MM.1S (cell line): ENCODE measurements around the gene CYBRD1.

Source experiments
- DNase-seq: peaks from one replicate; pipeline ENCODE4 v3.0.0-alpha.2; 2015
- H2AFZ ChIP-seq: fragments of 300-600 bp; sonication (generic); 2 replicates; pipeline ENCODE4 v1.6.0; 2016; ENCODE audit warnings: antibody characterized with exemption, low read length
- H3F3A ChIP-seq: fragments of 300-600 bp; sonication (generic); 2 replicates; pipeline ENCODE4 v1.6.1; 2016; ENCODE audit warnings: mild to moderate bottlenecking, antibody characterized with exemption, low read length, moderate library complexity, mixed read lengths; ENCODE audit not compliant: insufficient read depth
- H3K27ac ChIP-seq: fragments of 300-600 bp; sonication (generic); 2 replicates; pipeline ENCODE4 v1.5.1; 2016; ENCODE audit warnings: mild to moderate bottlenecking, low read length
- H3K27me3 ChIP-seq: fragments of 300-600 bp; sonication (generic); replicated peaks from 2 replicates; pipeline ENCODE4 v1.6.0; 2016; ENCODE audit warnings: low read length; ENCODE audit not compliant: insufficient read depth
- H3K36me3 ChIP-seq: fragments of 300-600 bp; sonication (generic); replicated peaks from 2 replicates; pipeline ENCODE4 v1.6.1; 2016; ENCODE audit warnings: mild to moderate bottlenecking, low read length, mixed read lengths; ENCODE audit not compliant: insufficient read depth
- H3K4me1 ChIP-seq: fragments of 300-600 bp; sonication (generic); 2 replicates; pipeline ENCODE4 v1.6.1; 2016; ENCODE audit warnings: low read length, mixed read lengths
- H3K4me2 ChIP-seq: fragments of 300-600 bp; sonication (generic); 2 replicates; pipeline ENCODE4 v1.6.0; 2016; ENCODE audit warnings: low read depth, low read length
- H3K4me3 ChIP-seq: fragments of 300-600 bp; sonication (generic); 2 replicates; pipeline ENCODE4 v1.5.1; 2016; ENCODE audit warnings: low read length, mixed read lengths
- H3K79me2 ChIP-seq: fragments of 300-600 bp; sonication (generic); 2 replicates; pipeline ENCODE4 v1.6.1; 2016; ENCODE audit warnings: mixed run types, low read length, mixed read lengths
- H3K9ac ChIP-seq: fragments of 300-600 bp; sonication (generic); 2 replicates; pipeline ENCODE4 v1.6.1; 2016; ENCODE audit warnings: low read length, mixed read lengths
- H3K9me2 ChIP-seq: fragments of 300-600 bp; sonication (generic); replicated peaks from 2 replicates; pipeline ENCODE4 v1.6.1; 2016; ENCODE audit warnings: mild to moderate bottlenecking, low read length, mixed read lengths; ENCODE audit not compliant: insufficient read depth
- H3K9me3 ChIP-seq: fragments of 300-600 bp; sonication (generic); replicated peaks from 2 replicates; pipeline ENCODE4 v1.6.1; 2016; ENCODE audit warnings: mild to moderate bottlenecking, low read length, mixed read lengths; ENCODE audit not compliant: insufficient read depth
- H4K20me1 ChIP-seq: fragments of 300-600 bp; sonication (generic); 2 replicates; pipeline ENCODE4 v1.6.1; 2016; ENCODE audit warnings: mild to moderate bottlenecking, low read length, moderate library complexity, mixed read lengths; ENCODE audit not compliant: insufficient read depth
- EZH2 ChIP-seq: fragments of 300-600 bp; sonication (generic); optimal IDR thresholded peaks from 2 replicates; pipeline ENCODE3; 2017; ENCODE audit warnings: low read depth, mild to moderate bottlenecking, antibody characterized with exemption, low read length, mixed read lengths
- EZH2phosphoT487 ChIP-seq: fragments of 300-600 bp; sonication (generic); IDR thresholded peaks from 2 replicates; pipeline ENCODE4 v1.6.1; 2018; ENCODE audit warnings: antibody characterized with exemption, low read length
- TF ChIP-seq, protein P1 (sequence below): fragments of 300-600 bp; sonication (generic); IDR thresholded peaks from 2 replicates; pipeline ENCODE4 v1.5.1; 2016; ENCODE audit warnings: antibody characterized with exemption, low read length, mixed read lengths

The CYBRD1 gene

DNA sequence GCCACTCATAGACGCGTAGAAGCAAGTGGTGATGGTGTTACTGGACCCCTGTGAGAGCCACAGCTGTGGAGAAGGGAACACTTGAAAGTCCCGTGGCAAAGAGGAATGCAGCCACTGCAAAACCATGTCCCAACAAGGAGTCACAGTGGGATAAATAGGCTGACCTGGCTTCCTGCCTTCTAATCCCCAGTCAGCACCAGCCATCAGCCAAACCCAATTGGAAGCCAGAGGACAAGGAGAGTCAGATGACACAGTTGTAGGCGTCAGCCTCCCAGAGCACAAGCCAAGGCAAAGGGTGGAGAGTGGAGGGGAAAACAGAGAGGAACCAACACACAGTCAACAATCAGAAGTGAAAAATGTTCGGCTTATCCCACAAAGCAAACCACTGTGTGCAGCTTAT is 5.5 kb upstream of the CYBRD1 start:
- H3F3A ChIP-seq: peaks cover 6% of the 10 kb centered on the region; the same call in 1 of the 2 replicates
- H2AFZ ChIP-seq: no peak overlapping the region
- no peaks in the 10 kb centered on the region for H3K79me2 ChIP-seq
- no peak overlapping the region for H3K27ac ChIP-seq
- no peaks in the 10 kb centered on the region for H4K20me1 ChIP-seq
- H3K4me3 ChIP-seq: no peak overlapping the region
- no peaks in the 10 kb centered on the region for H3K36me3 ChIP-seq
- TF ChIP-seq, protein P1, sequence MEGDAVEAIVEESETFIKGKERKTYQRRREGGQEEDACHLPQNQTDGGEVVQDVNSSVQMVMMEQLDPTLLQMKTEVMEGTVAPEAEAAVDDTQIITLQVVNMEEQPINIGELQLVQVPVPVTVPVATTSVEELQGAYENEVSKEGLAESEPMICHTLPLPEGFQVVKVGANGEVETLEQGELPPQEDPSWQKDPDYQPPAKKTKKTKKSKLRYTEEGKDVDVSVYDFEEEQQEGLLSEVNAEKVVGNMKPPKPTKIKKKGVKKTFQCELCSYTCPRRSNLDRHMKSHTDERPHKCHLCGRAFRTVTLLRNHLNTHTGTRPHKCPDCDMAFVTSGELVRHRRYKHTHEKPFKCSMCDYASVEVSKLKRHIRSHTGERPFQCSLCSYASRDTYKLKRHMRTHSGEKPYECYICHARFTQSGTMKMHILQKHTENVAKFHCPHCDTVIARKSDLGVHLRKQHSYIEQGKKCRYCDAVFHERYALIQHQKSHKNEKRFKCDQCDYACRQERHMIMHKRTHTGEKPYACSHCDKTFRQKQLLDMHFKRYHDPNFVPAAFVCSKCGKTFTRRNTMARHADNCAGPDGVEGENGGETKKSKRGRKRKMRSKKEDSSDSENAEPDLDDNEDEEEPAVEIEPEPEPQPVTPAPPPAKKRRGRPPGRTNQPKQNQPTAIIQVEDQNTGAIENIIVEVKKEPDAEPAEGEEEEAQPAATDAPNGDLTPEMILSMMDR: no peak
- no peak for TF ChIP-seq EZH2phosphoT487
- TF ChIP-seq EZH2: no peak
- no peaks in the 10 kb centered on the region for H3K9me3 ChIP-seq
- peaks cover 5% of the 10 kb centered on the region; the same call in 1 of the 2 replicates for H3K27me3 ChIP-seq
- no peaks in the 10 kb centered on the region for H3K9me2 ChIP-seq
- H3K4me1 ChIP-seq: peaks cover 11% of the 10 kb centered on the region
- H3K4me2 ChIP-seq: no peak overlapping the region
- H3K9ac ChIP-seq: no peak overlapping the region
- DNase-seq: no peak

DNA sequence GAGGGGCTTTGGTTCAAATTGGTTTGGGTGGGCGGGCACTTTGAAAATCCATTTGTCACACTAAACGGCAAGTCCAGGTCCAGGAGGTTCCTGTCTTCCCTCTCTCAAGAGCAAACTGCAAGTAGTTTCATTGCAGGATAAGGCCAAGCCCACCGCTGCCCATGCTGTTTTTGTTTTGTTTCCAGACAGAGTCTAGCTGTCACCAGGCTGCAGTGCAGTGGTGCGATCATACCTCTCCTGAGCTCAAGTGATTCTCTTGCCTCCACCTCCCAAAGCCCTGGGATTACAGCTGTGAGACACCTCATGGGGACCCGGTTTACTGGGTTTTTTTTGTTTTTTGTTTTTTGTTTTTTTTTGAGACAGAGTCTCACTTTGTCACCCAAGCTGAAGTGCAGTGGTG is 1.8 kb upstream of the CYBRD1 start:
- Histone ChIP-seq H3F3A (no peaks in the 10 kb centered on the region), H3K9me3 (no peaks in the 10 kb centered on the region), H3K4me1 (no peaks in the 10 kb centered on the region), H3K4me3 (no peak overlapping the region), H3K79me2 (no peaks in the 10 kb centered on the region), H3K27ac (no peak overlapping the region), H3K9ac (no peak overlapping the region), H3K27me3 (peaks cover 26% of the 10 kb centered on the region), H3K9me2 (no peaks in the 10 kb centered on the region), H4K20me1 (no peaks in the 10 kb centered on the region), H2AFZ (no peak overlapping the region), H3K4me2 (no peak overlapping the region), H3K36me3 (no peaks in the 10 kb centered on the region)
- TF ChIP-seq, protein P1: no peak
- TF ChIP-seq EZH2phosphoT487 (no peak), EZH2 (no peak)
- no peak for DNase-seq

DNA sequence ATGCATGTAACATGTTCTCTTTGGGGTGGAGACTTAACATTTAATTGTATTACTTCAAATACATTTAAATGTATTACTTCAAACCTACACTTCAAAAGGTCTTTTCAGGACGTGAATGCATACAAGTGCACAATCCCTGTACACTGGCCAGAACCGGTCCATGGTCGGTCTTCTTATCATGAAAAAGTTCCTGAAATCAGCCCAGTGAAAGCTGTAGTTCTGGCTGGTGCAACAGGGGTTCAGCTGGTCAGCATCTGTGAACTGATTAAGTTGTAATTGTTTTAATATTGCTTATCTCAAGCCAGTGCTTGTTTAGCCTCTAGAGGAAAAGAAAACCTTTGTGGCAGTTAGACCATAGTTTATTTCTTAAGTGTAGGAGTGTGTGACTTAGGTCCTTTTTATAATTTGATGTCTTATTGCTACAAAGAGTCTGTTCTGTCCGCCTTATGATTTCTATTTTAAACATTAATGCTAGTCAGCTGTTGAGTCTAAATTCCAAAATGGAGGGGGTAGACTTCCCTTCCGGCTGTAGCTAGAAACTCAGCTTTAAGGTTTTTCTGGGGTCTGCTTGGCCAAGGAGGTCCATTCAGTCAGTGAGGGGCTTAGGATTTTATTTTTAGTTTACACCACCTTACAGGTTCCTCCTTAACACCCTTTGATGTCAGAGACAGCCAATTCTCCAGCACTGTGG is 768 bp upstream of the CYBRD1 start:
- H3K9ac ChIP-seq: no peak overlapping the region
- no peaks in the 10 kb centered on the region for H3K4me1 ChIP-seq
- H3K27ac ChIP-seq: no peak overlapping the region
- no peaks in the 10 kb centered on the region for H3K79me2 ChIP-seq
- DNase-seq: no peak
- peaks cover 26% of the 10 kb centered on the region for H3K27me3 ChIP-seq
- TF ChIP-seq EZH2phosphoT487 (no peak), EZH2 (no peak)
- TF ChIP-seq, protein P1: no peak
- H3K36me3 ChIP-seq: no peaks in the 10 kb centered on the region
- H2AFZ ChIP-seq: no peak overlapping the region
- H3K4me2 ChIP-seq: no peak overlapping the region; the same call in 1 of the 2 replicates
- no peaks in the 10 kb centered on the region for H3K9me2 ChIP-seq
- H3F3A ChIP-seq: no peaks in the 10 kb centered on the region
- no peaks in the 10 kb centered on the region for H4K20me1 ChIP-seq
- H3K4me3 ChIP-seq: peak overlapping the region; percentile 71; the same call in 1 of the 2 replicates
- H3K9me3 ChIP-seq: no peaks in the 10 kb centered on the region
